ENCODE data around the gene C1orf232.

Gene C1orf232

GRCh38 chr1:26154750-26155149 lies 14.0 kb downstream of the C1orf232 start:
- no peaks in the 10 kb centered on the region for H3K9me3 ChIP-seq (ENCODE audit: insufficient read depth, low read length)
- H3K4me3 ChIP-seq (ENCODE audit: insufficient read length, low read depth), result no peak overlapping the region
- no peak overlapping the region for H3K9ac ChIP-seq (ENCODE audit: insufficient read length, low read depth)
- TF ChIP-seq ZNF274 (IDR thresholded peaks at IDR 0.05; ENCODE audit: low read depth, low read length), result no peak
- no peak for TF ChIP-seq YY1 (IDR thresholded peaks at IDR 0.05; ENCODE audit: insufficient read depth, insufficient read length)
- no peak for TF ChIP-seq SUZ12 (IDR thresholded peaks at IDR 0.05; ENCODE audit: extremely low read depth, insufficient read depth, insufficient read length)
- peak; percentile 78 for DNase-seq (ENCODE audit: low read depth, low spot score)
- H3K4me1 ChIP-seq (ENCODE audit: insufficient read depth, insufficient read length), result peaks cover 37% of the 10 kb centered on the region
- peaks cover 92% of the 10 kb centered on the region for H3K27me3 ChIP-seq (ENCODE audit: insufficient read depth, insufficient read length)
- H3K36me3 ChIP-seq (ENCODE audit: insufficient read depth, insufficient read length, low read length), result no peaks in the 10 kb centered on the region

- no peak for DNase-seq (ENCODE audit: low read depth, low spot score)
Measured at GRCh38 chr1:26153966-26154532, 14.7 kb downstream of the C1orf232 start.

GRCh38 chr1:26148887-26149286 lies 19.9 kb downstream of the C1orf232 start:
- Histone ChIP-seq H3K4me3 (ENCODE audit: insufficient read length, low read depth) (no peak overlapping the region), H3K27me3 (ENCODE audit: insufficient read depth, insufficient read length) (peaks cover 83% of the 10 kb centered on the region), H3K9ac (ENCODE audit: insufficient read length, low read depth) (no peak overlapping the region), H3K36me3 (ENCODE audit: insufficient read depth, insufficient read length, low read length) (no peaks in the 10 kb centered on the region), H3K9me3 (ENCODE audit: insufficient read depth, low read length) (no peaks in the 10 kb centered on the region), H3K4me1 (ENCODE audit: insufficient read depth, insufficient read length) (peaks cover 4% of the 10 kb centered on the region)
- no peak for DNase-seq (ENCODE audit: low read depth, low spot score)
- TF ChIP-seq ZNF274 (IDR thresholded peaks at IDR 0.05; ENCODE audit: low read depth, low read length) (no peak), YY1 (IDR thresholded peaks at IDR 0.05; ENCODE audit: insufficient read depth, insufficient read length) (no peak), SUZ12 (IDR thresholded peaks at IDR 0.05; ENCODE audit: extremely low read depth, insufficient read depth, insufficient read length) (no peak)

More at GRCh38 chr1:26153966-26154532, 14.7 kb downstream of the C1orf232 start:
- Histone ChIP-seq H3K9me3 (ENCODE audit: insufficient read depth, low read length) (no peaks in the 10 kb centered on the region), H3K9ac (ENCODE audit: insufficient read length, low read depth) (no peak overlapping the region), H3K36me3 (ENCODE audit: insufficient read depth, insufficient read length, low read length) (no peaks in the 10 kb centered on the region), H3K27me3 (ENCODE audit: insufficient read depth, insufficient read length) (peaks cover 91% of the 10 kb centered on the region), H3K4me3 (ENCODE audit: insufficient read length, low read depth) (no peak overlapping the region), H3K4me1 (ENCODE audit: insufficient read depth, insufficient read length) (peaks cover 30% of the 10 kb centered on the region)
- TF ChIP-seq YY1 (IDR thresholded peaks at IDR 0.05; ENCODE audit: insufficient read depth, insufficient read length) (no peak), ZNF274 (IDR thresholded peaks at IDR 0.05; ENCODE audit: low read depth, low read length) (no peak), SUZ12 (IDR thresholded peaks at IDR 0.05; ENCODE audit: extremely low read depth, insufficient read depth, insufficient read length) (no peak)

- no peaks in the 10 kb centered on the region for H3K36me3 ChIP-seq (ENCODE audit: insufficient read depth, insufficient read length, low read length)
- H3K27me3 ChIP-seq (ENCODE audit: insufficient read depth, insufficient read length), result peaks cover 62% of the 10 kb centered on the region
- H3K4me1 ChIP-seq (ENCODE audit: insufficient read depth, insufficient read length), result peaks cover 4% of the 10 kb centered on the region
- no peak overlapping the region for H3K4me3 ChIP-seq (ENCODE audit: insufficient read length, low read depth)
- DNase-seq (ENCODE audit: low read depth, low spot score), result no peak
- no peaks in the 10 kb centered on the region for H3K9me3 ChIP-seq (ENCODE audit: insufficient read depth, low read length)
- no peak overlapping the region for H3K9ac ChIP-seq (ENCODE audit: insufficient read length, low read depth)
- TF ChIP-seq YY1 (IDR thresholded peaks at IDR 0.05; ENCODE audit: insufficient read depth, insufficient read length), result no peak
- TF ChIP-seq SUZ12 (IDR thresholded peaks at IDR 0.05; ENCODE audit: extremely low read depth, insufficient read depth, insufficient read length), result no peak
- no peak for TF ChIP-seq ZNF274 (IDR thresholded peaks at IDR 0.05; ENCODE audit: low read depth, low read length)
Measured at GRCh38 chr1:26145960-26146294, 22.8 kb downstream of the C1orf232 start.

- TF ChIP-seq YY1 (IDR thresholded peaks at IDR 0.05; ENCODE audit: insufficient read depth, insufficient read length), result no peak
- TF ChIP-seq ZNF274 (IDR thresholded peaks at IDR 0.05; ENCODE audit: low read depth, low read length), result no peak
- TF ChIP-seq SUZ12 (IDR thresholded peaks at IDR 0.05; ENCODE audit: extremely low read depth, insufficient read depth, insufficient read length), result no peak
- Histone ChIP-seq H3K4me3 (ENCODE audit: insufficient read length, low read depth) (no peak overlapping the region), H3K4me1 (ENCODE audit: insufficient read depth, insufficient read length) (peaks cover 4% of the 10 kb centered on the region), H3K9ac (ENCODE audit: insufficient read length, low read depth) (no peak overlapping the region), H3K27me3 (ENCODE audit: insufficient read depth, insufficient read length) (peaks cover 58% of the 10 kb centered on the region), H3K36me3 (ENCODE audit: insufficient read depth, insufficient read length, low read length) (no peaks in the 10 kb centered on the region), H3K9me3 (ENCODE audit: insufficient read depth, low read length) (no peaks in the 10 kb centered on the region)
- peak; percentile 92 for DNase-seq (ENCODE audit: low read depth, low spot score)
Measured at GRCh38 chr1:26145041-26145959, 23.5 kb downstream of the C1orf232 start.

- no peaks in the 10 kb centered on the region for H3K36me3 ChIP-seq (ENCODE audit: insufficient read depth, insufficient read length, low read length)
- peaks cover 4% of the 10 kb centered on the region for H3K4me1 ChIP-seq (ENCODE audit: insufficient read depth, insufficient read length)
- H3K27me3 ChIP-seq (ENCODE audit: insufficient read depth, insufficient read length), result peaks cover 32% of the 10 kb centered on the region
- DNase-seq (ENCODE audit: low read depth, low spot score), result no peak
- TF ChIP-seq YY1 (IDR thresholded peaks at IDR 0.05; ENCODE audit: insufficient read depth, insufficient read length) (no peak), ZNF274 (IDR thresholded peaks at IDR 0.05; ENCODE audit: low read depth, low read length) (no peak), SUZ12 (IDR thresholded peaks at IDR 0.05; ENCODE audit: extremely low read depth, insufficient read depth, insufficient read length) (no peak)
- no peak overlapping the region for H3K9ac ChIP-seq (ENCODE audit: insufficient read length, low read depth)
- no peaks in the 10 kb centered on the region for H3K9me3 ChIP-seq (ENCODE audit: insufficient read depth, low read length)
- no peak overlapping the region for H3K4me3 ChIP-seq (ENCODE audit: insufficient read length, low read depth)
Measured at GRCh38 chr1:26142159-26142558, 26.6 kb downstream of the C1orf232 start.

GRCh38 chr1:26138974-26139558 lies 29.7 kb downstream of the C1orf232 start:
- no peaks in the 10 kb centered on the region for H3K36me3 ChIP-seq (ENCODE audit: insufficient read depth, insufficient read length, low read length)
- no peaks in the 10 kb centered on the region for H3K4me1 ChIP-seq (ENCODE audit: insufficient read depth, insufficient read length)
- no peak for TF ChIP-seq SUZ12 (IDR thresholded peaks at IDR 0.05; ENCODE audit: extremely low read depth, insufficient read depth, insufficient read length)
- TF ChIP-seq YY1 (IDR thresholded peaks at IDR 0.05; ENCODE audit: insufficient read depth, insufficient read length), result no peak
- TF ChIP-seq ZNF274 (IDR thresholded peaks at IDR 0.05; ENCODE audit: low read depth, low read length), result no peak
- H3K9ac ChIP-seq (ENCODE audit: insufficient read length, low read depth), result no peak overlapping the region
- H3K4me3 ChIP-seq (ENCODE audit: insufficient read length, low read depth), result no peak overlapping the region
- no peak for DNase-seq (ENCODE audit: low read depth, low spot score)
- H3K9me3 ChIP-seq (ENCODE audit: insufficient read depth, low read length), result no peaks in the 10 kb centered on the region
- H3K27me3 ChIP-seq (ENCODE audit: insufficient read depth, insufficient read length), result peaks cover 4% of the 10 kb centered on the region
